CD1c-positive myeloid dendritic cell (primary cell): ENCODE results near the gene FAIM2.
"Not testable (repeated sequence)": the region's sequence is repeated elsewhere in the genome, so short reads cannot be mapped to it uniquely, and the experiment has no call there.

Experiments used
- DNase-seq: peaks from one replicate; pipeline ENCODE4 v3.0.0-alpha.2; 2016; ENCODE audit errors: extremely low spot score

FAIM2 gene

GRCh38 chr12:49864798-49865090, 39.0 kb downstream of the FAIM2 start:
- no peak for DNase-seq

GRCh38 chr12:49863946-49864797, 39.5 kb downstream of the FAIM2 start:
- no peak for DNase-seq

- not testable (repeated sequence) for DNase-seq
These were observed 42.8 kb downstream of the FAIM2 start for GRCh38 chr12:49860921-49861320.

DNA sequence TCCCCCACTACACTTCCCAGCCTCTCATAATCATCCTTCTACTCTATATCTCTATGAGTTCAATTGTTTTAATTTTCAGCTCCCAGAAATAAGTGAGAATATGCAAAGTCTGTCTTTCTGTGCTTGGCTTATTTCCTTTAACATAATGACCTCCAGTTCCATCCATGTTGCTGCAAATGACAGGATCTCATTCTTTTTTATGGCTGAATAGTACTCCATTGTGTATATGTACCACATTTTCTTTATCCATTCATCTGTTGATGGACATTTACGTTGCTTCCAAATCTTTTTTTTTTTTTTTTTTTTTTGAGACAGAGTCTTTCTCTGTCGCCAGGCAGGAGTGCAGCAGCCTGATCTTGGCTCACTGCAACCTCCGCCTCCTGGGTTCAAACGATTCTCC, 47.8 kb downstream of the FAIM2 start:
- DNase-seq, result not testable (repeated sequence)

- DNase-seq, result no peak
These were observed 48.7 kb downstream of the FAIM2 start for GRCh38 chr12:49854976-49855375.

GRCh38 chr12:49853671-49854070, 50.0 kb downstream of the FAIM2 start:
- DNase-seq, result no peak

DNA sequence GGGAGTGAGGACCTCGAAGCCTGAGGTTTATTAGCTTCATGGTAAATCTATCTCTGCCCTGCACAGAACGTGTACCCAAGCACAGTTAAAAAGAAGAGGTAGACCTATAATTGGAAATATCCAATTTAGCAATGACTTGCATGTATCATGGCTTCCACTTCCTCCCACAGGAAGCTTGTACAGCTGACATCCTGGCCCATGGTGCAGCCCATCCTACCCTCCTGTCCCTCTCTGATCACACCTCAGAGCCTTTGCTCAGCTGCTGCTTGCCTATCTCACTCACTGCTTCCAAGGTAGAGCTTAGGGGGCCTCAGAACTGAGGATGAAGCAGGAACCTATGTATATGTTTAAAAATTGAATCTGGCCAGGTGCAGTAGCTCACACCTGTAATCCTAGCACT, 56.5 kb downstream of the FAIM2 start:
- DNase-seq, result no peak

DNA sequence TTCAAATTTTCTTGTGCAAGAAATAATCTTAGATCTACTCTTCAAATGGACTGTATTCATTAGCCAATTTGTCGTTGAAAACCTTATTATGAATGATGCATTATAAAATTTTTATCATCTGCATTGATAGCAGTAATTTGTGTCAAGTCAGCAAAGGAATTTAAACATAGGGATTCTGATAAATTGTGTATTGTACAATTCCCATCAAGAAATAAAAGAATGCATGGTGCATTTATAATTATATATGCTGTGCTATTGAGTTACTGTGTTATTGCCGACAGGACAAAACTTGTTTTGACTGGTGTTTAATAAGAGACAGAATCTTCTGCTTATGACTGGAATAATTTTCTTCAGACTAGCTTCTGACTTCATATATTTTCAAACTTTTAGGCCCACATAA, 57.7 kb downstream of the FAIM2 start:
- no peak for DNase-seq

- DNase-seq, result no peak
These were observed 59.7 kb downstream of the FAIM2 start for GRCh38 chr12:49843876-49844437.

GRCh38 chr12:49843411-49843810, 60.3 kb downstream of the FAIM2 start:
- no peak for DNase-seq

- peak; percentile 97 for DNase-seq
These were observed 61.0 kb downstream of the FAIM2 start, which contains the start of gene BCDIN3D for GRCh38 chr12:49842519-49843352. Gene BCDIN3D (minus strand): TSS chr12:49843106. CDS start chr12:49843087, 19 bp downstream.

- DNase-seq, result peak; percentile 77
These were observed 64.6 kb downstream of the FAIM2 start for GRCh38 chr12:49838973-49839633.

GRCh38 chr12:49832836-49833421, 70.8 kb downstream of the FAIM2 start:
- DNase-seq, result no peak

DNA sequence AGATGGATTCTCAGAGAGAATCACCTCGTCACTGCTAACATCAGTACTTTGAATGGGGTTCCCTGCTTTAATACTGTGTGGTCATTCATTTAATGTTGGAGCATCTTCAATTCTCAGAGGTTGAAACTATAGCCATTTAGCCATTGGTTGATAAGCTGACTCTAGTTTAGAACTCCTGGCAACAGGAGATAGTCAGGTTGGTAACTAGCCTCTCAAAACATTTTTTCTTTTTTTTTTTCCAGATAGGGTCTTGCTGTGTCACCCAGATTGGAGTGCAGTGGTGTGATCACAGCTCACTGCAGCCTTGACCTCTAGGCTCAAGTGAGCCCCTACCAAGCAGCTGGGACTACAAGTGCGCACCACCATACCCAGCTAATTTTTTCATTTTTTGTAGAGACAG, 72.0 kb downstream of the FAIM2 start:
- DNase-seq, result no peak

- DNase-seq, result peak; percentile 98
These were observed 75.3 kb downstream of the FAIM2 start, which contains the start of gene NCKAP5L for GRCh38 chr12:49828133-49829091. Gene NCKAP5L (minus strand): TSS chr12:49828413. CDS start chr12:49804044, 24,369 bp downstream.

- DNase-seq, result peak; percentile 62
These were observed 76.2 kb downstream of the FAIM2 start for GRCh38 chr12:49827401-49828099.

GRCh38 chr12:49827051-49827400, 76.7 kb downstream of the FAIM2 start:
- peak; percentile 42 for DNase-seq

DNA sequence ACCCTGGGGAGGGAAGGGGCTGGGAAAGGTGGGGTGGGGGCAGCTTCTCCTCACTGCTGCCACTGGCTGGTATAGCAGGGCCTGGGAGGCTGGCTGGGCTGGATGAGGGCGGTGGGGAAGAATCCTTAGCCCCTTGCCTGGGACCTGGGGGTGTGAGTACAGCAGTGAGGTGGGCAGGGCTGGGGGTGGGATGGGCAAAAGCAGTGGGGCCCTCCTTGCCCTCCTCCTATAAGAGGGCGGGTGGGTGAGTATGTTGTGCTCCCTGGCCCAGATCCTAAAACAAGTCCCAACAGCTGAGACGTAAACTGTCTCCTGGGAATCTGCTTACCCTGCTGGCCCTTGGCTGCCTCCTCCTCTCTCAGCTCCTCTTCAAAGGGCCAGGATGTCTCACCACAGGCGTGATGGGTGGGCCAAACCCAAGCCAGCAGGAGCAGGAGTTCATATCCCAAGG, 77.7 kb downstream of the FAIM2 start:
- DNase-seq, result no peak

DNA sequence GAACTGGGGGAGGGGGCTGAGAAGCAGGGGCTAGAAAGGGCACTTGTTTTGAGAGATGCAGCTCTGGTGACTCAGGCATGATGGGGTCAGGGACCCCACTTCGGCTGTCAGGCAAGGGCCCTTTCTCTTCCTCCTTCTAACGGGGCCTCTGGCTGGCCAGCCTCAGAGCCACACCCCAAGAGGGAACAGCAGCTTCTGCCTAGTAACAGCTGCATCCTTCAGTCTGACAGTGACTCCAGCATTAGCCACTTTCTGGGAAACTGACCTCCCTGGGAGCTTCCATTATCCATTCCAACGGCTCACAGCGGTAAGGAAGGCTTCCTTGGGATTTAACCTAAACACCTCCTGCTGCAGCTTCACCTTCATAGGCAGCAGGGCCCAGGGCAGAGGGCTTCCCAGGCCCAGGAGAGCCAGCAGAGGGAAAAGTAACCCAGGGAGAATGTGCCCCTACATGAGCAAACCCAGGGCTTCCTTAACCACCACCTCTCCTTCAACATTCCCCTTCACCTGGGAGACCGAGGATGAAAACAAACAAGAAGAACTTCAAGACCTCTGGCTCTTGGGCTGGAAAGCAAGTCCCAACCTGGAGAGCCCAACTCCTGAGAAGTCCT, 78.2 kb downstream of the FAIM2 start:
- DNase-seq, result peak; percentile 87
